Measurements from ENCODE around the gene NME1.

DNA sequence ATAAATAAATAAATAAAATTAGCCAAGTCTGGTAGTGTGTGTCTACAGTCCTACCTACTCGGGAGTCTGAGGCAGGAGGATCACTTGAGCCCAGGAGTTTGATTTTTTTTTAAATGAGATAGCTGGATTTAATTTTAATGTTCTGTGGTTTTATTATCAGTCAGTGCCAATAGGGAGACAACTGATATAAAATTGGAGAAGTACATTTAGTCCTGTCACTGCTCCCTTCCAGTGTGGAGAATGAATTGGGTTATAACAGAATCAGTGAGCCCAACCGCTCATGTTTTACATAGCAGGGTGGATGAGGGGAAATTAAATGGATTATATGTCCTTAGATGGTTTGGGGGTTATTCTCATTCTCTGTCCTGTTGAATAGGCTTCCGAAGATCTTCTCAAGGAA lies 6.2 kb downstream of the NME1 start:
- TF ChIP-seq, protein P1, sequence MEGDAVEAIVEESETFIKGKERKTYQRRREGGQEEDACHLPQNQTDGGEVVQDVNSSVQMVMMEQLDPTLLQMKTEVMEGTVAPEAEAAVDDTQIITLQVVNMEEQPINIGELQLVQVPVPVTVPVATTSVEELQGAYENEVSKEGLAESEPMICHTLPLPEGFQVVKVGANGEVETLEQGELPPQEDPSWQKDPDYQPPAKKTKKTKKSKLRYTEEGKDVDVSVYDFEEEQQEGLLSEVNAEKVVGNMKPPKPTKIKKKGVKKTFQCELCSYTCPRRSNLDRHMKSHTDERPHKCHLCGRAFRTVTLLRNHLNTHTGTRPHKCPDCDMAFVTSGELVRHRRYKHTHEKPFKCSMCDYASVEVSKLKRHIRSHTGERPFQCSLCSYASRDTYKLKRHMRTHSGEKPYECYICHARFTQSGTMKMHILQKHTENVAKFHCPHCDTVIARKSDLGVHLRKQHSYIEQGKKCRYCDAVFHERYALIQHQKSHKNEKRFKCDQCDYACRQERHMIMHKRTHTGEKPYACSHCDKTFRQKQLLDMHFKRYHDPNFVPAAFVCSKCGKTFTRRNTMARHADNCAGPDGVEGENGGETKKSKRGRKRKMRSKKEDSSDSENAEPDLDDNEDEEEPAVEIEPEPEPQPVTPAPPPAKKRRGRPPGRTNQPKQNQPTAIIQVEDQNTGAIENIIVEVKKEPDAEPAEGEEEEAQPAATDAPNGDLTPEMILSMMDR (IDR thresholded peaks at IDR 0.05; ENCODE audit: poor library complexity, severe bottlenecking) = no peak
- no peak for TF ChIP-seq TAF1 (IDR thresholded peaks at IDR 0.05; ENCODE audit: low read depth)
- no peak for TF ChIP-seq EZH2 (IDR thresholded peaks at IDR 0.05; ENCODE audit: borderline replicate concordance, insufficient read depth, low read length, poor library complexity, severe bottlenecking)
- TF ChIP-seq POLR2AphosphoS5 (IDR thresholded peaks at IDR 0.05) = no peak
- TF ChIP-seq SMC3 (conservative IDR thresholded peaks at IDR 0.05; ENCODE audit: poor library complexity) = no peak
- TF ChIP-seq, protein P2, sequence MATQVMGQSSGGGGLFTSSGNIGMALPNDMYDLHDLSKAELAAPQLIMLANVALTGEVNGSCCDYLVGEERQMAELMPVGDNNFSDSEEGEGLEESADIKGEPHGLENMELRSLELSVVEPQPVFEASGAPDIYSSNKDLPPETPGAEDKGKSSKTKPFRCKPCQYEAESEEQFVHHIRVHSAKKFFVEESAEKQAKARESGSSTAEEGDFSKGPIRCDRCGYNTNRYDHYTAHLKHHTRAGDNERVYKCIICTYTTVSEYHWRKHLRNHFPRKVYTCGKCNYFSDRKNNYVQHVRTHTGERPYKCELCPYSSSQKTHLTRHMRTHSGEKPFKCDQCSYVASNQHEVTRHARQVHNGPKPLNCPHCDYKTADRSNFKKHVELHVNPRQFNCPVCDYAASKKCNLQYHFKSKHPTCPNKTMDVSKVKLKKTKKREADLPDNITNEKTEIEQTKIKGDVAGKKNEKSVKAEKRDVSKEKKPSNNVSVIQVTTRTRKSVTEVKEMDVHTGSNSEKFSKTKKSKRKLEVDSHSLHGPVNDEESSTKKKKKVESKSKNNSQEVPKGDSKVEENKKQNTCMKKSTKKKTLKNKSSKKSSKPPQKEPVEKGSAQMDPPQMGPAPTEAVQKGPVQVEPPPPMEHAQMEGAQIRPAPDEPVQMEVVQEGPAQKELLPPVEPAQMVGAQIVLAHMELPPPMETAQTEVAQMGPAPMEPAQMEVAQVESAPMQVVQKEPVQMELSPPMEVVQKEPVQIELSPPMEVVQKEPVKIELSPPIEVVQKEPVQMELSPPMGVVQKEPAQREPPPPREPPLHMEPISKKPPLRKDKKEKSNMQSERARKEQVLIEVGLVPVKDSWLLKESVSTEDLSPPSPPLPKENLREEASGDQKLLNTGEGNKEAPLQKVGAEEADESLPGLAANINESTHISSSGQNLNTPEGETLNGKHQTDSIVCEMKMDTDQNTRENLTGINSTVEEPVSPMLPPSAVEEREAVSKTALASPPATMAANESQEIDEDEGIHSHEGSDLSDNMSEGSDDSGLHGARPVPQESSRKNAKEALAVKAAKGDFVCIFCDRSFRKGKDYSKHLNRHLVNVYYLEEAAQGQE (IDR thresholded peaks at IDR 0.05; ENCODE audit: borderline replicate concordance) = no peak
- no peak for TF ChIP-seq EP300 (conservative IDR thresholded peaks at IDR 0.05; ENCODE audit: poor library complexity, severe bottlenecking)
- TF ChIP-seq MXI1 (conservative IDR thresholded peaks at IDR 0.05; ENCODE audit: poor library complexity, severe bottlenecking) = no peak

All from neural cell (in vitro differentiated cells).